GM18502 (cell line): ENCODE measurements around the gene YARS1.

Experiments used
- ATAC-seq: cut with Tn5 transposase; IDR thresholded peaks from one replicate; pipeline ENCODE4 v1.9.1; 2021; ENCODE audit warnings: mild to moderate bottlenecking; ENCODE audit not compliant: unreplicated experiment, poor library complexity

The YARS1 gene

DNA sequence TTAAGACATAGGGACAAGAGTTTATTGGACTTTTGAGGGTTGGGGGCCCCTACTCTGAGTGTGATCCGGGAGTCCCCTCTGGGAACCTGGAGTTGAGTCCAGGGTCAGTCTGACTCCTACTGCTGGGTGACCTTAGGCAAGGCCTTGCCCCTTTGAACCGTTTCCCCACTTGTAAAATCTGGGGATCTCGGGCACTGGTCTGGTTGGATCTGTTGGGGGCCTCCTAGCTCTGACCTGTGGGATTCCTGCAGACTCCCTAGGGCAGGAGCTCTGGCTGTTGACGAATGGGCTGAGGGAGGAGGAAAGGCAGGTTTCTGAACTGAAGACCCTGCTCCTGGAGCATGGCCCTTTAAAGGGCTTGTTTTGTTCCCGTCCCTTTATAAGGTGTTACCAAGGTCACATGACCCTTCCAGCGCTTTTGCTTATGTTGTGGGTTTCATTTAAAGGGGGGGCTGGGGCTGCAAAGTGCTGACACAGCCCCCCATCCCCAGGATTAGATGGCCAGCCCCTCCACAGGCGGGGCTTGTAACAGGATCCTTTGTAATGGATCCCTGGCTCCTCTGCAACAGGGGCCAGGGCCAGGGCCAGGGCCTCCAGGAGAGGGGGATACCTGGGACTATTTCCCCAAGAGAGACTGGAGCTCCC is 50.7 kb downstream of the YARS1 start:
- ATAC-seq = no peak

DNA sequence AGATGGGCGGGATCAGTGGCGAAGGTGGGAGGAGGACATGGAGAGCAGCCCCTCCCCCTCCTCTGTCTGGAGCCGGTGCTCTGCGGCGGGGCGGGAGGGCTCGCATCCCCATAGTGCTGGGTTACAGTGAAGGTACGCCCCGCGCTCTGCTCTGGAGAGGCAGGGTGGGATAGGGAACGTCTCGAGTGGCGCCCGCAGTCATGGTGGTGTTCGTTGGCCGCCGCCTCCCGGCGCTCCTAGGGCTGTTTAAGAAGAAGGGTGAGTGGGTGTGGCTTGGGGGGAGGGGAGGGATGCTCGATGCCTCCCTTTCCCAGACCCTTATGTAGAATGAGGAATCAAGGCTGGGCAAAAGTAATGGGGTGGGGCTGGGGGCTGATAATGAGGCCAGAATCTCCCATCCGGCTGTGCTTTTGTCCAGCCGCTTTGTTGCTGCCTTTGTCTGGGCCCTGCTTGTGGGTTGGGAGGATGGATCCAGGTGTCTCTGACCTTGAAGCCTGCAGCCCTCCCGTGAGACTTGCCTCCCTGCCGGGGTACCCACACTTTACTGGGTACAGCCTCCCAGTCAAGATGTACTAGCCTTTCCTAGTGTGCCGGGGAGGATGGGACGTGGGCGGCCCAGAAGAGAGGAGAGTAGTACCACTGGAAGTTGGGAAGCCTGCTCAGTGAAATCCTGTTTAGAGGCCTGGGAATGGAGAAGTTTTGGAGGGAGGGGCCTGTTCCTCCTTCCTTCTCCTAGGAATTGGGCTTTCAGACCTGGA is 51.4 kb downstream of the YARS1 start:
- no peak for ATAC-seq

DNA sequence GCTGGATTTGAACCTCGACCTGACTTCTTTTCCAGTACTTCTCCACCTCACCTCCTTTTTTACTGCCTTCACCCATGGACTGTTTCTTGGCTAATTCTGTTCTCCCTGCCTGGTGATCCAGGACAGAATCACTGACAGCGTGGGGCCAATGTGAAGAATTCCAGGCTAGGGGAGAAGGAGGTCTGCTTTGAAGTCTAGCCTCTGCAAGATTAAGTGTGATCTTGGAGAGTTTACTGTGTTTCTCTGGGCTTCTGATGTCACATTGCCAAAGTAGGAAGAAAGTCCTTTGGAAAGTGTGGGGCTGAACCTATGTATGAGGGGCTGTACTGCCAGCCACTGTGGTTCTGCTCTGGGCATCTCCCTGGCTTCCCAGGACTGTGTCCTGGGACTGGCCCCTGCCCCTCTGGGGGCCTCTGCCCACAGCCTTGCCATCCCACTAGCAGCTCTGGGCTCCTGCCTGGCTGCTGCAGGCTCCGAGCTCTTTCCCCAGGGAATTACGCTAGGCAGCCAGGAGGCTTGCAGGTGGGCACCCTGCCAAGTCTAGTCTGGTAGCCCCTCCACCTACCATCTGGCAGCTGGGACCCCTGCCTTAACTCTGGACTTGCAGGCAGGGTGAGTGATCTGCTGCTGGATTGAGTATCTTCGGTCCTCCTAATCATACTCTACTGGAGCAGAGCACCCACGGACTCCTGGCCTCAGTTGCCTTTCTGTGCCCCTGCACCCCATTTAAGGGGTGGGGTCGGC is 52.2 kb downstream of the YARS1 start:
- ATAC-seq = no peak

DNA sequence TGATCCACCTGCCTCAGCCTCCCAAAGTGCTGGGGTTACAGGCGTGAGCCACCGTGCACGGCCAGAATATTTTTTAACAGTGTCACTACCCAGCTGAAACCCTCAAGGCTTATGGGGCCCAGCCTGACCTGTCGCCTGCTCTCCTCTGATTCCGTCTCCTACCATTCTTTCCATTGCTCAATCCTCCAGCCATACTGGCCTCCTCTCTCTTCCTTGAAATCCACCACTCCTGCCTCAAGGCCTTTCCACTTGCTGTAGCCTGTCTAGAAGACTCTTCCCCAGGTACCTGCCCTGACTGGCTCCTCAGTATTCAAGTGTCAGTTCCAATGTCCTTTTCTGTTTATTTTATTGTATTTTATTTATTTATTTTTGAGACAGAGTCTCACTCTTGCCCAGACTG is 53.9 kb downstream of the YARS1 start:
- ATAC-seq = no peak

DNA sequence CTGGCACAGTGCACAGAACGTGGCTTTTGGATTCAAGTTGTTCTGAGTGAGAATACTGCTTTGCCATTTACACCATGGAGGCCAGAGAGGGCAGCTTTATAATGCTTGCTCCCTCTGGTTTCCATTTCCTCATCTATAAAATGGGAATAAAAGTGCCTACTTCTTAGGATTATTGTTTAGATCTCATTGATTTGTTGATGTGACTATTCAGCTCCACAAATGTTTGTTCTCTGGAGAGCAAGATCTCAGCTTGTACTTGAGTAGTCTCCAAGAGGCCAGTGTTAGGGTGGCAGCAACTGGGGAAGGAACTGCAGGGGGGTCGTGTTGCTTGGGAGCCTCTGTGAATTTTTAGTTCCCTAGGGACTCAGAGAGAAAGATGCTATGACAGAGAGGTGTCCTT is 55.2 kb downstream of the YARS1 start:
- ATAC-seq = no peak

DNA sequence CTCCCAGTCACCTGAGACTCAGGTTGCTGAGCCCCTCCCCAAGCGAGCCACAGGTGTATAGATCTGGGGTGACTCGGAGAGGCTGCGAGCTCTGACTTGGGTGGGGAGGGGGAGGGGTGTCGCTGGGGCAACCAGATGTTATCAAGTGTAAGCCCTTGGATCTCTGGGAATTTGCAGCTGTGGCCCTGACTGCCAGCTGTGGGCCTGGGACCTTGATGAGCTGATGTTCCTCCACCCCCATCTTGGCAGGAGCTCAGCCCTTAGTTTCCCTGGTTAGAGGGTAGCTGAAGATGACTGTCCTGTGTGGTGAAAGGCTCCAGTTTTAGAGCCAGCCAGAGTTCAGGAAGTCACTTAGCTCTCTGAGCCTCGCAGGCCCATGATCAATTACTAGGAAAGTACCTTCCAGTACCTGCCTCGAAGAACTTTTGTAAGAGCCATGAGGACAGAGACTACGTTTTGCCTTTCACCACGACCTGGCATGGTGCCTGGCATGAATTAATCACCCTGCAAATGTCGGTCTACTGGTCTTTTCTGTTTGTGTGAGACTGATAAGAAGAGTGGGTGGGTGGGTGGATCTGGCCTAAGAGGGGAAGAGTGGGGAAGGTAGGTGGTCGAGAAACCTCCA is 55.8 kb downstream of the YARS1 start:
- no peak for ATAC-seq

DNA sequence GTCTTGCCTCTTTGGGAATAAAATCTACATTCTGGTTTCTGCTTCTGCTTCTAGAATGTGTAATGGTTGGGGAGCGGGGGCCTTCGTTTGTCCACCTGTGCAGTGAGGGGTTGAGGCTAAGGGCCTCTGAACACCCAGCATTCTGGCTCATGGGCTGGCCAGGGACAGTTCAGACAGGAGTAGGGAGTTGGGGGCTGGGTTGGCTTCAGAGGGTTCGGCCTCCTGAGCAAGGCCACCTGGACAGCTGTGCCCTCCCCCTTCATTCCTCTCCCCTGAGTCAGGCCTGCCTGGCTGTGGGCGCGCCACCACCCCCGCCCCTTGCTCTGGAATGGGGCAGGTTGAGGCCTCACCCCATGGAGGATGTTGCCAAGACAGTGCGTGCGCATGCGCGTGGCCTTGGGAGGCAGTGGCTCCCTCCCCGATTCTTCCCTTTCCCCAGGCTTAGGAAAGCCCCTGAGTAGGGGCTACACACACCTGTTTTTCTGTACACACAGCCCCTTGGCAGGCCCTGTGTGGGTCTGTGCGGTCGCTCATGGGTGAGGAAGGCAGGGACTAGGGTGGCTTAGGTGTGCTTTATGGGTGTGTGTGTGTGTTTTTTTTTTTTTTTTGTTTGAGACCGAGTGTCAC is 57.0 kb downstream of the YARS1 start:
- no peak for ATAC-seq

DNA sequence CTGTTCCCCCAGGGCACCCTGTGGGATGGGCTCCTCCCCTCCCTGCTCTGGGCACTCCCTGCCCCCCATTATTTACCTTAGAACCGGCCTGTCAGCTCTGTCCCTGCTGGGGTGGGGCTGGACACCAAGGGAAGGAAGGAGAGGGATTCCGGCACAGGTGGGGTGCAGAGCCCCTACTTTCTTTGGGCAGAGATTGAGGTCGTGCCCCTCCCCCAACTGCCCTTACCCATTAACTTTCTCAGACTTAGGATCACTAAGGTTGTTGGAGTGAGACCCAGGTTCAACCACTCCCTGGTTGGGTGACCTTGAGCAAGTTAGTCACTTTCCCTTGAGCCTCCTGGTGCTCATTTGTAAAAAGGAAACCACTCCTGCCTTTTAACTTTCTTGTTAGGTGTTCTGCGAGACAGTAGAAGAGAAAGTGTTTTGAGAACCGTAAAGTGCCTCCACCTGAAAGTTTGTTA is 57.6 kb downstream of the YARS1 start:
- no peak for ATAC-seq

DNA sequence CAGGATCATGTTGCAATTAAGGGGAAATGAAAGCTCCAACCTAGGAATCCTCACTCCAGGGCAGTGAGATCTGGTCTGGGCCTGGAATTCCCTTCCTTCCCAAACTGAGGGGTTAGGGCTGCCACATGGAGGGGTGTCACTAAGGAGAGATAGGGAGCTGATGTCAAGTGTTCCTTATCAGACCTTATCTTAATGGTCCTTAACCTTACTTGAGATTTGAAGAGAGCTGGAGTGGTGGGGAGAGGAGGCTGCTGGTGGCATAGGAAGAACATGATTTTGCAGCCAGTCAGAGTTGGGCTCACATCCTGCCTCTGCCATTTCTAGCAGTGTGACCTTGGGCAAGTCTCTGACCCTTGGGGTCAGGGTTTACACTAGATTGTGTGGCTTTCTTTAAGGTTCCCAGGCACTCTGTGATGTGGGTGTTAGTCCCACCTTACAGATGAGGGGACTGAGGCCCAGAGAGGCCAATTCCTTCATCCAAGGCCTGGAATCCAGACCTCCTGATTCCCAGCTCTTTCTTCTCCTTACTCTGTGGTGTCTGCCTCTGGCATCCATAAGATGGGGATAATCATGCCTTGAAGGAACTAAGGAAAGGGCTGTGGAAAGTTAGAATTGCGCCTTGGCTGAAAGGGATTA is 58.2 kb downstream of the YARS1 start:
- ATAC-seq = no peak

DNA sequence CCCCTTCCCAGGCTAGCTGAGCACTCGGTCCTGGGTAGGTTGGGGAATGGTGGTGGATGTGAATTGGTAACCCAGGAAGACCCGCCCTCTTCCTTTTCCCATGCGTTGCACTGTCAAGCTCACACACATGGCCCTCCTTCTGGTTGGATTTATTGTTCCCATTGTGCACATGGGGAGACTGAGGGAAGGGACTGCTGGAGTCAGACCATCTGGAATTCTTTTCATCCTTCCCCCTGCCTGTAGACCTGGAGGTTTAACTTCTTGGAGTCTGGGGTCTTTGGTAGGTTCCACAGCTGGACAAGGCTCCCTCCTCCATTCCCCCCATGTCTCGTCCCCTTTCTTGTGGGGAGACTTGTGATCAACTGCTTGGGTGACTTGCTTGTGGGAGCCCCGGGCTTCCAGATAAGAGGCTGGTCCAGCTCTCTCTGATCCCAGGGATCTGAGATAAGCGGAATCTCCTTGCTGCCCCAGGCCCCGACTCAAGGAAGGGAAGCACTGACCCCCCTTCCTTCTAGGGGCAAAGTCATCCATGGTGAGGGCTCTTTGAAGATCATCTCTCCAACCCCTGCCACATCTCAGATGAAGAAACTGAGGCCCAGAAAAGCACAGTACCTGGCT is 58.9 kb downstream of the YARS1 start:
- no peak for ATAC-seq

DNA sequence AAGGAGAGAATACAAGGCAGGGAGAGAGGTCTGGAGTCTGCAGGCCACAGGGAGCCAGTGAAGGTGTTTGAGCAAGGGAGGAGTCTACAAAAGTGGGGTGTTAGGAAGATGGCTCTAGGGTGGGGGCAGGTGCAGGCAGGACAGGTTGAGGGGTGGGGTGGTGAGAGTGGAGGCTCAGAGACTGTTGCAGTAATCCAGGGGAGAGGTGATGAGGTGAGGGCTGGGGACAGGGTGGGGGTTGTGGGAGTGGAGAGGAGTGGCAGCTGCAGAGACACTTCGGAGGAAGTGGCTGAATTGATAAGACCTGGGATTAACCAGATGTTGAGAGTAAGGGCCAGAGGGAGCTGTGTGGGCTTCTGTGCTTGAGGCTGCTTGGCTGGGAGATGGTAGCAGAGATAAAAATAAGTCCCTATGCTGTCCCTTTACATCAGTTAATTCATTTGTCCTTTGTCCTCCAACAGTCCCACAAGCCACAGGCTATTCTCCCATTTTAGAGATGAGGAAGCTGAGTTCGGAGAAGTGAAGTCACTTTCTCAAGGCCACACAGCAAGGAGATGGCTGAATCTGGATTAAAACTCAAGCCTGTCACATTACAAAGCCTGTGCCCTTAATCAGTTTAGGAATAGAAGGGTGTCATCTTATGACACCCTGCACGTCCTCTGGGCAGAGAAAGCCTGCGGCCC is 59.8 kb downstream of the YARS1 start:
- no peak for ATAC-seq

DNA sequence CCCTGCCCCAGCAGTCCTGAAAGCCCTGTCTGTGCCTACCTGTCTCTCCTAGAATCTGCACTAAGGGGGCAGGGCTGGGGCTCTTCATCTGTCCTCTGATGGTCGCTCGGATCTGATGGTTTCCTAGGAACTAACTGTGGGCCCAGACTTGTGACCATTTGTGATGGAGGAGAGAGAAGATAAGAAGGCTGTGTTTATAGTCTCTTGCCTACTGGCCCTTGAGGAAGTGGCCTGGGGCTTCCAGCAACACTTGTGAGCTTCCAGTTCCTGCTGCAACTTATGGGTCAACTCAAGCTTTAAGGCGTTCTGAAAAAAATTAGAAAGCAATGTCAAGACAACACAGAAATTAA is 61.4 kb downstream of the YARS1 start:
- ATAC-seq = no peak

DNA sequence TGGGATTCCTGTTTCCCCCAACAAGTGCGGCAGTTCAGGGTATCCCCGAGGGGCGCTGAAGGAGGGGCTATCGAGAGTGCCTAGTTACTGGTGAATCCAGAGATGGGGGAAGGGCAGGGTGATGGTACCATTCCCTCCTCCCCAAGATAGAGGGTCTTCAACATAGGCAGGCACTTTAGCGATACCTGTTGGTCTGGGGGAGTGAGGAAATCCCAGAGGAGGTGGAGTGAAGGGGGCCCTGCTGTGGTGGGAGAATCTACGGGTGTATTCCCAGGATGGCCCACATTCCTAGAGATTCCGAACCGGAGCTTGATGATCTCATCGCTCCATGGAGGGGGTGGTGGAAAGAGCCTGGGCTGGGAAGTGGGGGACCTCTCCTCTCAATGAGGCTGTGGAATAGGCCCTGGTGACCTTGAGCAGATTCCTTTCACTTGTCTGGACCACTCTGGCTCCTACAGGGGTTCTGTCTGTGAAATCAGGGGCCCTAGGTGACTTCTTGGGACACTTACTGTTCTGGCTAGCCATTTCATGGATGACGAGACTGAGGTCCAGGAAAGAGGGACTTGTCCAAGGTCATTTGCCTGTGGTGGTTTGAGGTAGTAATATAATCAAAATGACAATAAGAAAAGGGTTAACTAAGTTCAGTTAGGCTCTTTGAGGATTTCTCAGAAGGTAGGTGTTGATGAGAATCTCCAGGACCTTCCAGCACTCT is 61.9 kb downstream of the YARS1 start:
- ATAC-seq = no peak

DNA sequence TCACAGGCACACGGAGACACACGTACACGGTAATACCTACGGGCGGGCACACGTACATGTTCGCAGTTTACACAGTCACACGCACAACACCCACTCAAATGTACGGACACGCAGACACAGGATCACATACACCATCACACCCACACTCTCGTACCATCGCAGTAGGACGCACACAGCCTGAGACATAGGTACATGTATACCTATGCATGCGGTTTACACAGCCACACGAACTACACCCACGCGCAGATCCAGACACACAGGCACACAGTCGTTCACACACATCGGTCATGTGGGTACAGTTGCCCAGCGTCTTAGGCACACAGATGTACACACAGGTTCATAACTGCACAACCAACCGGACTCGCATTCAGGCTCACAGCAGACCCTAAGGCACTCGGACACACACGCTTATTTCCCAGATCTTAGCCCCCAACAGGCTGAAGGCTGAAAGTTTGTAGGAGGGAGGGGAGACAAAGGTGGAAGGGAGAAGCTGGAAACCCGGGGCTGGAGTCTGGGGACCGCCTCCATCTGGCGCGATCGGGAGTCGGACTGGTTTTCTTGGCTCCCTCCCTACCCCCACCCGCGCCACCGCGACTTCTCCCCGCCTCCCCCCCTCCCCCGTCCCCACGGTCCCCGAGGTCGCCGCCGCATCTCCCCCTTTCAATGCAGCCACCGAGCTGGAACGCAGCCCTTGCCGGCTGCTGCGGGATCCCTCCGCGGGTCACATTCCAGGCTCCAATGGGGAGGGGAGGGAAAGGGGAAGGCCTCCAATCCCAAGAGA is 62.7 kb downstream of the YARS1 start:
- peak; percentile 14 for ATAC-seq

DNA sequence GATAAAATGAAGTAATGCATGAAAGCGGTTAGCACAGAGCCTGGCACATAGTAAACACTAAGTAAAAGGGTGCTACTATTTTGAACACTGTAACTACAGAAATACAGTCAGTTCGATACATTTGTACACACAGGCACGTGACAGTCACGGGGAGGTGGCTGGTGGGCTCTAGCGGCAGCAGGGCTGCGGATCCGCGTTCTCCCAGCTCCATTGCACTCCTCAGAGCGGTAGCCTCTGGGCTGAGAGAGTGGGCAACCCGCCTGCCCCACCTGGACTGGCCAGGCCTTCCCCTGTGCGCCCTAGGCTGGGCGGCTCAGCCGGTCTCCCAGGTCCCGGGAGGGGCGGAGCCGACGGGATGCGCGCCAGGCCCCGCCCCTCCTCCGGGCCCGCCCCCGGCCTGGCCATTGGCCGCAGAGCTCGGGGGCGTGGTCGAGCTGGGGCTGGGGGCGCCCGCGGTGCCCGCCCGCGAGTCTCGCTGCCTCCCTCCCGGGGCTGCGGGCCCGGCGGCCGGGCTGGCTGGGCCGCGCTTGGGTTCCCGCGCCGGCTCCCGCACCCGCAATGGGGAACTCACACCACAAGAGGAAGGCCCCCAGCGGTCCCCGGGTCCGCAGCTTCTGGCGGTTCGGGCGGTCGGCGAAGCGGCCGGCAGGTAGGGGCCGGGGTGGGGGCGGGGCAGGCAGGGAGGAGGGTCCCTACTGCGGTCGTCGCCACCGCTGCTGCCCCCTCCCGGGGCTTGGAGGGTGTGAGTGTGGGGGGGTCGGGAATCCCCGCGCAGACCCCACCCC is 63.4 kb downstream of the YARS1 start:
- peak; percentile 78 for ATAC-seq

DNA sequence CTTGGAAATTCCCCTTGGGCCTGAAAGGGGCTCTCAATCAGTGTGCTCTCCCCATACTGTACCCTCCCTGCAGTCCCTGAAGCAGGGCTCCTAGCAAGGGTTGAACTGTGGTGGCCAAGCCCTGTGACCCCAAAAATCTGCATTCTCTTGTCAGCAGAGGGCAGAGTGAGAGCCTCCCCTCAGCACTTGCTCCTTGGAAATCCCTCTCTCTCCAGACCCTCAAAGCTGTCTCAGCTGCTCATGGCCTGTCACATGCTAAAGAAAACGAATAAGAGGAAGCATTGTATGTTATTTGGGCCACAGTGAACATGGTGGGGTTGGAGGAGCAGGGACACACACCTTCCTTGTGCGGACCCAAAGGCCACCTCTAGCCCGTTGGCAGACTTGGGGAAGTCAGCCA is 67.4 kb downstream of the YARS1 start:
- no peak for ATAC-seq

DNA sequence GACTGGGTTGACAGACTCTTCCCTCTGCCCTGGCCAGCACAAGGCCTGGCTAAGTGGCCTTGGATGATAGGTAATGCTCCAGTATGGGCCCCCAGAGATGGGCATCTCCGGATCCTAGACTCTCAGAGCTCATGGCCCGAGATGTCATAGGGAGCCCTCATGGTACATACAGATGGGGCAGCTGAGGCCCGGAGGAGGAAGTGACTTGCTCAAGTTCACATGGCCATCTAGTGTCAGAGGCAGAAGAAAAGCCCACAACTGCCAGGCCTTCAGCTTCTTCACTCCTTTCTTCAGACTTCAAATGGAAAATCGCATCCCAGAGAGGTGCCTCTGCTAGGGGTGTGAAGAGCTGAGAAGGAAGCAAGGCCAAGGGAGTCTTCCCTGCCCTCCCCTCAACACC is 67.8 kb downstream of the YARS1 start:
- no peak for ATAC-seq
